ENCODE data around the gene P4HTM.

Gene P4HTM

GRCh38 chr3:48966876-48967361, 23.1 kb upstream of the P4HTM start:
- no peak for TF ChIP-seq CTCF (IDR thresholded peaks at IDR 0.05; ENCODE audit: extremely low read depth, missing control alignments)
- DNase-seq (ENCODE audit: low spot score) = no peak

DNA sequence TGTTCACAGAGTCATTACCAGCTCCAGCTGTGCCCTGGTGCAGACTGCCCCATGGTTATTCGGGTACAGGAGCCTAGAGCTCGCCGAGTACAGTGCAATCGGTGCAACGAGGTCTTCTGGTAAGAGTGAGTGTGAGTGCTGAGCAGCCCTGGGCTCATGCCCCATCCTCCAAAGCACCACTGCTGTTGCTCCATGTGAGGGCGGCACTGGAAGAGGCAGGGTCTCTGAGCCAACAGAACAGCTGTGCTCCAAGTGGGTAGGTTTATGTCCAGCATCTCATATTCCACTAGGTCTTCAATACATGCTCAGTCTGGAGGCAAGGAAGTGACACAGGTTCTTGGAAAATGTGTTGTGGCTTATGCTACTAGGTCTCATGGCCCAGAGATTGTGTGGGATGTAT, 19.5 kb upstream of the P4HTM start:
- no peak for TF ChIP-seq CTCF (IDR thresholded peaks at IDR 0.05; ENCODE audit: extremely low read depth, missing control alignments)
- DNase-seq (ENCODE audit: low spot score) = no peak

DNA sequence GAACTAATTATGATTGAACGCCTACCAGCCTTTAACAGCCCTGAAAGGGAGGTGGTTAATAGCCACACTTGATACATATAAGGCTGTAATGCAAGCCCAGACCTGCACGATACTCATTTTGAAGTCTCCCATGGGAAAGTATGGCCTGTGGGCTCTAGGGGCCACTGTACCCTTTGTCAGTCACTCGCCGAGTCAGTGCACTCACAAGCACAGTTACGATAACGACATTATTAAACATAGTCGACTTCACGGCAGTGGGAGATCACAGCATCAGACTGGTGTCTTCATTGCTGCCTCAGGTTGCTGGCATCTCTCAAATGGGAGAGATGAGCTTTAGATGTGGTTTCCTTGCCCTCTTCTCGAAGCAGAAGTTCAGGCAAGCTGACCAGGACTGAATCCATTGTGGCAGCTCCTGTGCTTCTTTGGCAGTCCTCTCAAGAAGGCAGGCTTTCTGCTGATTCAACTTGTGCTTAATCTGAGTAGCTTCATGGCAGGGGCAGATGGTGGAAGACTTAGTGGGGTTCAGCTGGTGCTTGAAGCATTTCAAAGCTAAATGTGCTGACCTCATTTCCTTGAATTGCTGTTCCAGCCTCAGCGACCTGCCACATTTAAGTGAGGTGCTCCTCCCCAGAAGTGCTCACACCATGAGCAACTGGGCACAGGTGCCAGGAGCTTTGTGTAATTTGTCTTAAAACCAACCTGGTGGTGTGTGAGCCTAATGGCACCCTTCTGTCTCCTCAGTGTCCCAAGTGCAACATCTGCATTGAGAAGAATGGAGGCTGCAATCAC, 15.8 kb upstream of the P4HTM start:
- TF ChIP-seq CTCF (IDR thresholded peaks at IDR 0.05; ENCODE audit: extremely low read depth, missing control alignments) = no peak
- no peak for DNase-seq (ENCODE audit: low spot score)

GRCh38 chr3:48979451-48979850, 10.6 kb upstream of the P4HTM start:
- TF ChIP-seq CTCF (IDR thresholded peaks at IDR 0.05; ENCODE audit: extremely low read depth, missing control alignments) = no peak
- DNase-seq (ENCODE audit: low spot score) = no peak

- no peak for DNase-seq (ENCODE audit: low spot score)
- no peak for TF ChIP-seq CTCF (IDR thresholded peaks at IDR 0.05; ENCODE audit: extremely low read depth, missing control alignments)
These were observed 9.7 kb upstream of the P4HTM start for GRCh38 chr3:48980295-48980694.

- TF ChIP-seq CTCF (IDR thresholded peaks at IDR 0.05; ENCODE audit: extremely low read depth, missing control alignments) = no peak
- no peak for DNase-seq (ENCODE audit: low spot score)
These were observed 8.0 kb upstream of the P4HTM start for GRCh38 chr3:48982016-48982415.

GRCh38 chr3:48982686-48983085, 7.4 kb upstream of the P4HTM start:
- no peak for TF ChIP-seq CTCF (IDR thresholded peaks at IDR 0.05; ENCODE audit: extremely low read depth, missing control alignments)
- no peak for DNase-seq (ENCODE audit: low spot score)
